Measurements from ENCODE around the gene ARMC5. TPM values are rescaled to one million over a fixed set of nuclear protein-coding genes. Genes with fewer than 3 reads are reported as not detected.

The ARMC5 gene
- total and polyA plus RNA-seq, 9 of the 15 experiments (the other 6 are each of a cell fraction or from before 2014, with no cell fraction given) = 0.11 to 13.5 (median 2.1) TPM

GRCh38 chr16:31507929-31508705, 48.8 kb downstream of the ARMC5 start, which contains the start of gene RUSF1 (continued):
- TF ChIP-seq PHF21A (IDR thresholded peaks at IDR 0.05; ENCODE audit: borderline replicate concordance, low read depth) (no peak), ZNF431 (CRISPR knock-in tag; IDR thresholded peaks at IDR 0.05) (no peak), POLR2G (IDR thresholded peaks at IDR 0.05; ENCODE audit: low read depth, low read length) (peak; percentile 99), POLR2B (IDR thresholded peaks at IDR 0.05; ENCODE audit: low read depth, partially characterized antibody) (peak; percentile 78), ZNF609 (CRISPR knock-in tag; IDR thresholded peaks at IDR 0.05; ENCODE audit: borderline replicate concordance) (no peak), YY1 (IDR thresholded peaks at IDR 0.05; ENCODE audit: borderline replicate concordance in 1 of 3, control insufficient read depth in 1 of 3, extremely low read depth in 1 of 3, insufficient read depth in 3 of 3, insufficient read length in 1 of 3, insufficient replicate concordance in 2 of 3, low read depth in 1 of 3, low read length in 2 of 3) (peak; percentile 66 to 92 (median 88)), NR4A1 (CRISPR knock-in tag; IDR thresholded peaks at IDR 0.05) (no peak), NR4A1 (tag; IDR thresholded peaks at IDR 0.05) (no peak), FOXJ2 (tag; IDR thresholded peaks at IDR 0.05) (0 out of 2 replicates have a peak, but pooled peaks have one; percentile 48), CEBPB (tag; IDR thresholded peaks at IDR 0.05) (no peak), RNF2 (IDR thresholded peaks at IDR 0.05) (peak; percentile 54), ZNF668 (CRISPR knock-in tag; IDR thresholded peaks at IDR 0.05) (no peak), ZNF239 (CRISPR knock-in tag; IDR thresholded peaks at IDR 0.05) (no peak), HNRNPLL (IDR thresholded peaks at IDR 0.05; ENCODE audit: low read depth, low read length, poor library complexity, severe bottlenecking) (peak; percentile 84), PHB2 (IDR thresholded peaks at IDR 0.05; ENCODE audit: low read depth) (no peak), TCF3 (CRISPR knock-in tag; IDR thresholded peaks at IDR 0.05) (0 out of 2 replicates have a peak, but pooled peaks have one; percentile 38), CBX1 (IDR thresholded peaks at IDR 0.05; ENCODE audit: low read depth) (peak; percentile 84), ETV1 (tag; conservative IDR thresholded peaks at IDR 0.05; ENCODE audit: low read depth) (peak; percentile 89)
- TF ChIP-seq, protein P1, sequence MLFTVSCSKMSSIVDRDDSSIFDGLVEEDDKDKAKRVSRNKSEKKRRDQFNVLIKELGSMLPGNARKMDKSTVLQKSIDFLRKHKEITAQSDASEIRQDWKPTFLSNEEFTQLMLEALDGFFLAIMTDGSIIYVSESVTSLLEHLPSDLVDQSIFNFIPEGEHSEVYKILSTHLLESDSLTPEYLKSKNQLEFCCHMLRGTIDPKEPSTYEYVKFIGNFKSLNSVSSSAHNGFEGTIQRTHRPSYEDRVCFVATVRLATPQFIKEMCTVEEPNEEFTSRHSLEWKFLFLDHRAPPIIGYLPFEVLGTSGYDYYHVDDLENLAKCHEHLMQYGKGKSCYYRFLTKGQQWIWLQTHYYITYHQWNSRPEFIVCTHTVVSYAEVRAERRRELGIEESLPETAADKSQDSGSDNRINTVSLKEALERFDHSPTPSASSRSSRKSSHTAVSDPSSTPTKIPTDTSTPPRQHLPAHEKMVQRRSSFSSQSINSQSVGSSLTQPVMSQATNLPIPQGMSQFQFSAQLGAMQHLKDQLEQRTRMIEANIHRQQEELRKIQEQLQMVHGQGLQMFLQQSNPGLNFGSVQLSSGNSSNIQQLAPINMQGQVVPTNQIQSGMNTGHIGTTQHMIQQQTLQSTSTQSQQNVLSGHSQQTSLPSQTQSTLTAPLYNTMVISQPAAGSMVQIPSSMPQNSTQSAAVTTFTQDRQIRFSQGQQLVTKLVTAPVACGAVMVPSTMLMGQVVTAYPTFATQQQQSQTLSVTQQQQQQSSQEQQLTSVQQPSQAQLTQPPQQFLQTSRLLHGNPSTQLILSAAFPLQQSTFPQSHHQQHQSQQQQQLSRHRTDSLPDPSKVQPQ (CRISPR knock-in tag; IDR thresholded peaks at IDR 0.05; ENCODE audit: borderline replicate concordance) = no peak
